ENCODE measurements around the gene PIP5K1C. TPM values are rescaled to one million over a fixed set of nuclear protein-coding genes. Genes with fewer than 3 reads are reported as not detected.
A peak's percentile ranks its signal among the peaks of the same experiment; 100 is the strongest.

PIP5K1C gene, protein sequence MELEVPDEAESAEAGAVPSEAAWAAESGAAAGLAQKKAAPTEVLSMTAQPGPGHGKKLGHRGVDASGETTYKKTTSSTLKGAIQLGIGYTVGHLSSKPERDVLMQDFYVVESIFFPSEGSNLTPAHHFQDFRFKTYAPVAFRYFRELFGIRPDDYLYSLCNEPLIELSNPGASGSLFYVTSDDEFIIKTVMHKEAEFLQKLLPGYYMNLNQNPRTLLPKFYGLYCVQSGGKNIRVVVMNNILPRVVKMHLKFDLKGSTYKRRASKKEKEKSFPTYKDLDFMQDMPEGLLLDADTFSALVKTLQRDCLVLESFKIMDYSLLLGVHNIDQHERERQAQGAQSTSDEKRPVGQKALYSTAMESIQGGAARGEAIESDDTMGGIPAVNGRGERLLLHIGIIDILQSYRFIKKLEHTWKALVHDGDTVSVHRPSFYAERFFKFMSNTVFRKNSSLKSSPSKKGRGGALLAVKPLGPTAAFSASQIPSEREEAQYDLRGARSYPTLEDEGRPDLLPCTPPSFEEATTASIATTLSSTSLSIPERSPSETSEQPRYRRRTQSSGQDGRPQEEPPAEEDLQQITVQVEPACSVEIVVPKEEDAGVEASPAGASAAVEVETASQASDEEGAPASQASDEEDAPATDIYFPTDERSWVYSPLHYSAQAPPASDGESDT
- 10 to 100 TPM; 14.7 to 15.7 TPM for total RNA-seq

DNA sequence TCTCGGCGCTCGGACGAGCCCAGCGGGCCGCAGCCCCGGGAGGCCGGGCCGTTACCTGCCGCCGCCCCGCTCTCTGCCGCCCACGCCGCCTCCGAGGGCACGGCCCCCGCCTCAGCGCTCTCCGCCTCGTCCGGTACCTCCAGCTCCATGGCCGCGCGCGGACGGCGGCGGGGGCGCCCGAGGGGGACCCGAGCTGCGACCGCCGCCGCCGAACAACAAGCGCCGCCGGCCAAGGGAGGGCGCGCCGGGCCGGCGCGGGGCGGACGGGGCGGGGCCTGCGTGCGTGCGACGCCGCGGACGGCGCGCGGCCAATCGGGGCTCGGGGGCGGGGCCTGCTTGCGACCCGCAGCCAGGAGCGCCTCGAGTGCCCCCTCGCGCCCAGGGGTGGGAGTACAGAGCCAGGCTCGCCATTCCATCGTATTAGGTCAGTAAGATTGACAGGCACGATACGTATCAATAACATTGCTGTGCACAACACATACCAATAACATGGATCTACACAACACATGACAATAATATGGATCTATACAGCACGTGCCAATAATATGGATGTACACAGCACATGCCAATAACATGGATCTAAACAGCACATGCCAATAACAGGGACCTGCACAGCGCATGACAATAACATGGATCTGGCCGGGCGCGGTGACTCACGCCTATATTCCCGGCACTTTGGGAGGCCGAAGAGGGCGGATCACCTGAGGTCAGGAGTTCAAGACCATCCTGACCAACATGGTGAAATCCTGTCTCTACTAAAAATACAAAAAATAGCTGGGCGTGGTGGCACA, at the start of gene PIP5K1C:
Gene PIP5K1C (minus strand): TSS at position 227 of the 791 bp plus-strand sequence. CDS start 78 bp downstream, at position 149.
- POLR2A ChIA-PET: interaction anchor here (2.0 kb wide), 1 partner anchor 12 kb away, joined by 5 read pairs; no protein-coding TSS in a partner anchor
- H3K36me3 Mint-ChIP-seq: no peaks in the 10 kb centered on the region
- peak; percentile 94 for DNase-seq
- peak within 1 kb of the TSS; percentile 56 for H3K27ac Mint-ChIP-seq
- peak within 1 kb of the TSS; percentile 90 for H3K4me3 Mint-ChIP-seq
- no peaks in the 10 kb centered on the region for H3K9me3 Mint-ChIP-seq
- peaks cover 18% of the 10 kb centered on the region for H3K4me1 Mint-ChIP-seq (ENCODE audit: low read depth)
- H3K27me3 Mint-ChIP-seq: peaks cover 2% of the 10 kb centered on the region
- CTCF ChIA-PET: interaction anchor here (0.6 to 4.9 kb wide), 14 partner anchors 10 to 155 kb away, joined by 3 to 39 read pairs (median 4); partner anchors contain the start of genes GIPC3 and MRPL54
- intact Hi-C loops (cut with micrococcal nuclease): loop anchor here (1.0 to 2.0 kb wide), 2 partner anchors 34 to 62 kb away; partner anchors contain the start of gene MRPL54

DNA sequence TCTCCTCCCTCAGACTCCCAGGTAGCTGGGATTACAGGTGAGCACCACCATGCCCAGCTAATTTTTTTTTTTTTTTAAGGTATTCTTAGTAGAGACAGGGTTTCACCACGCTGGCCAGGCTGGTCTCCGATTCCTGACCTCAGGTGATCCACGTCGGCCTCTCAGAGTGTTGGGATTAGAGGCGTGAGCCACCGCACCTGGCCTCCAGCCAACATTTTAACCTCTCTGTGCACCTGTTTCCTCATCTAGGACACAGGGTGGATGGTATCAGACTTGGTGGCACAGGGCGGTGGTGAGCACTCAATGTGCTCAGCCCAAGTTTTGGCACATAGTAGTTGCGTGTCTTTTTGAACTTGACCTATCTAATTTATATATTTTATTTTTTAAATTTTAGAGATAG, 48.7 kb upstream of the PIP5K1C start:
- ChIA-PET POLR2A (no interaction called here), CTCF (no interaction called here)
- H3K36me3 Mint-ChIP-seq: peaks cover 16% of the 10 kb centered on the region
- H3K27me3 Mint-ChIP-seq: no peaks in the 10 kb centered on the region
- no peaks in the 10 kb centered on the region for H3K9me3 Mint-ChIP-seq
- H3K4me1 Mint-ChIP-seq (ENCODE audit: low read depth): no peaks in the 10 kb centered on the region
- H3K27ac Mint-ChIP-seq: no peak overlapping the region
- no peak overlapping the region for H3K4me3 Mint-ChIP-seq
- no peak for DNase-seq
- intact Hi-C loops (cut with micrococcal nuclease): no loop called here

DNA sequence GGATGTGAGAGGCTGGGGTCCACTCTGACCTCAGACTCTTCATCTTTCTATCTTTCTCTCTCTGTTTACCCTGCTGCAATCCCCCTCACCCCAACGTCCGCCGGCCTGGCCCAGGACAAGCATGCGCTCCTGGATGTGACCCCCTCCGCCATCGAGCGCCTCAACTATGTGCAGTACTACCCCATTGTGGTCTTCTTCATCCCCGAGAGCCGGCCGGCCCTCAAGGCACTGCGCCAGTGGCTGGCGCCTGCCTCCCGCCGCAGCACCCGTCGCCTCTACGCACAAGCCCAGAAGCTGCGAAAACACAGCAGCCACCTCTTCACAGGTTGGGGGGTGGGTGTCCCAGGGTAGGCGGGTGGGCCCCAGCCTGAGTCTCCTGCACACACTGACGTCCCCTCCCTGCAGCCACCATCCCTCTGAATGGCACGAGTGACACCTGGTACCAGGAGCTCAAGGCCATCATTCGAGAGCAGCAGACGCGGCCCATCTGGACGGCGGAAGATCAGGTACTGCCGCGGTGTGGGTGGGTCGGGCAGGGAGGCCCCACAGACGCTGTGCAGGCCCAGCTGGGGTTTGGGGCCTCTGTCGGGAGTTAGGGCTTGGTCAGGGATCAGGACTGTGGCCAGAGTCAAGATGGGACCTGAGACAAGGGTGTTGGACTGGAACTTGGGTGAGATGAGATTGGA, 46.2 kb upstream of the PIP5K1C start:
- DNase-seq: no peak
- Mint-ChIP-seq H3K27me3 (no peaks in the 10 kb centered on the region), H3K36me3 (peaks cover 14% of the 10 kb centered on the region), H3K9me3 (no peaks in the 10 kb centered on the region), H3K27ac (no peak overlapping the region), H3K4me1 (ENCODE audit: low read depth) (no peaks in the 10 kb centered on the region), H3K4me3 (no peak overlapping the region)
- ChIA-PET CTCF (interaction anchor here (0.6 kb wide), 1 partner anchor 47 kb away, joined by 3 read pairs; no protein-coding TSS in a partner anchor), POLR2A (no interaction called here)
- intact Hi-C loops (cut with micrococcal nuclease): no loop called here

DNA sequence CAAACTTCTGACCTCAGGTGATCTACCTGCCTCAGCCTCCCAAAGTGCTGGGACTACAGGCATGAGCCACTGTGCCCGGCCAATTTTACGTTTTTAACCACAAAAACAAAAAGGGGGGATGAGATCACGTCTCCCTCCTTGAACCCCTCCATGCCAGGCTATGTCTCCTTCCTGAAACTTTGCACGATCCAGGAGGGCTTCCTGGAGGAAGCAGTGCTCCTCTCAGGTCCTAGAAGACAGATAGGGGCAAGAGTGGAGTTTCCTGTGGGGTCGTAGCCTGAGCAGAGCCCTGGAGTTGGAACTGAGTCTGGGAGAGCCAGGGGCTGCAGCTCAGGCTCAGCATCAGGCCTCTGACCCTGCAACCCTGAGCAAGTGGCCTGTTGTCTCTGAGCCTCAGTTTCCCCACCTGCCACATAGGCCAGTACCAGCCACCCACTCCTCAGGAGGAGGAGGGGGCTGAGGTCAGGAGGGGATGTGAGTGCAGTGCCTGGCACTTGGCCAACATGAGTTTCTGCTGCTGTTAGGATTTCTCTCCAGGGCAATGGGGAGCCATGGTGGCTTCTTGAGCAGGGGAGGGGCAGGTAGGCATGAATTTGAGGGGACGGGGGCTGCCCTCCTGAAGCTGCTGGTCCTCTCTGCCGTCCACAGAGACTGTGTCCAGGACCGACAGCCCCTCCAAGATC, 45.2 kb upstream of the PIP5K1C start:
- no peak for DNase-seq
- POLR2A ChIA-PET: interaction anchor here (1.1 kb wide), 1 partner anchor 9 kb away, joined by 3 read pairs; no protein-coding TSS in a partner anchor
- CTCF ChIA-PET: no interaction called here
- Mint-ChIP-seq H3K4me3 (no peak overlapping the region), H3K9me3 (no peaks in the 10 kb centered on the region), H3K36me3 (peaks cover 10% of the 10 kb centered on the region), H3K4me1 (ENCODE audit: low read depth) (no peaks in the 10 kb centered on the region), H3K27me3 (no peaks in the 10 kb centered on the region), H3K27ac (no peak overlapping the region)
- intact Hi-C loops (cut with micrococcal nuclease): no loop called here

DNA sequence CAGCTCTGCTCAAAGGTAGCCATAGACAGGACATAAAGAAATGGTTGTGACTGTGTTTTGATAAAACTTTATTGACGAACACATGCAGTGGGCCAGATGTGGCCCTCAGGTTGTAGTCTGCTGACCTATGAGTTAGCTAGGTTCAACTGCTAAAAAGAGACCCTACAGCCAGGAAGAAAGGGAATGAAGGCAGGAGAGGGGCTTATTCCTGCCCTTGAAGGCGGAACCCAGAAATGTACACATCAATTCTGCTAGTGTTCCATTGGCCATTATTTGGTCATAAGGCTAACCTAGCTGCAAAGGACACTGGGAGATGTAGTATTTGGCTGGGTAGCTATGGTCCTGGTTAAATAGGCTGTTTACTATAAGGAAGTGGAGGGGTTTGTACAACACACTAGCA, 43.2 kb upstream of the PIP5K1C start:
- H3K9me3 Mint-ChIP-seq: no peaks in the 10 kb centered on the region
- CTCF ChIA-PET: no interaction called here
- H3K27ac Mint-ChIP-seq: no peak overlapping the region

DNA sequence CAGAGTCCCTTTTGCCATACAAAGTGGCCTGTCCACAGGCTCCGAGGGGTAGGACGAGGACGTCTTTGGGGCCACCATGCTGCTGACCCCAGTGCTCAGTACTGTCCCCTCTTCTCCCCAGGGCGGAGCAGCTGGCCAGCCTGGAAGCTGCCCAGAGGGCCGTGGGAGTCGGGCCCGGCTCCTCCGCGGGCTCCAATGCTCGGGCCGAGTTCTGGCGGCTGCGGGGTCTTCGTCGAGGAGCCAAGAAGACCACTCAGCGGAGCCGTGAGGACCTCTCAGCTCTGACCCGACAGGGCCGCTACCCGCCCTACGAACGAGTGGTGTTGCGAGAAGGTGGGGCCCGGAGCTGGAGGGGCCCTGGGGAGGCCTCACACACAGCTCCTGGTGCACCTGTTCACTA, 40.2 kb upstream of the PIP5K1C start:
- Mint-ChIP-seq H3K9me3 (no peaks in the 10 kb centered on the region), H3K27ac (no peak overlapping the region), H3K36me3 (no peaks in the 10 kb centered on the region), H3K27me3 (no peaks in the 10 kb centered on the region), H3K4me3 (no peak overlapping the region), H3K4me1 (ENCODE audit: low read depth) (peaks cover 11% of the 10 kb centered on the region)
- CTCF ChIA-PET: no interaction called here
- intact Hi-C loops (cut with micrococcal nuclease): no loop called here
- DNase-seq: no peak
- POLR2A ChIA-PET: no interaction called here

More for the DNA sequence above, 43.2 kb upstream of the PIP5K1C start:
- Mint-ChIP-seq H3K36me3 (no peaks in the 10 kb centered on the region), H3K4me1 (ENCODE audit: low read depth) (peaks cover 10% of the 10 kb centered on the region), H3K4me3 (no peak overlapping the region), H3K27me3 (no peaks in the 10 kb centered on the region)
- POLR2A ChIA-PET: no interaction called here
- intact Hi-C loops (cut with micrococcal nuclease): no loop called here
- no peak for DNase-seq

DNA sequence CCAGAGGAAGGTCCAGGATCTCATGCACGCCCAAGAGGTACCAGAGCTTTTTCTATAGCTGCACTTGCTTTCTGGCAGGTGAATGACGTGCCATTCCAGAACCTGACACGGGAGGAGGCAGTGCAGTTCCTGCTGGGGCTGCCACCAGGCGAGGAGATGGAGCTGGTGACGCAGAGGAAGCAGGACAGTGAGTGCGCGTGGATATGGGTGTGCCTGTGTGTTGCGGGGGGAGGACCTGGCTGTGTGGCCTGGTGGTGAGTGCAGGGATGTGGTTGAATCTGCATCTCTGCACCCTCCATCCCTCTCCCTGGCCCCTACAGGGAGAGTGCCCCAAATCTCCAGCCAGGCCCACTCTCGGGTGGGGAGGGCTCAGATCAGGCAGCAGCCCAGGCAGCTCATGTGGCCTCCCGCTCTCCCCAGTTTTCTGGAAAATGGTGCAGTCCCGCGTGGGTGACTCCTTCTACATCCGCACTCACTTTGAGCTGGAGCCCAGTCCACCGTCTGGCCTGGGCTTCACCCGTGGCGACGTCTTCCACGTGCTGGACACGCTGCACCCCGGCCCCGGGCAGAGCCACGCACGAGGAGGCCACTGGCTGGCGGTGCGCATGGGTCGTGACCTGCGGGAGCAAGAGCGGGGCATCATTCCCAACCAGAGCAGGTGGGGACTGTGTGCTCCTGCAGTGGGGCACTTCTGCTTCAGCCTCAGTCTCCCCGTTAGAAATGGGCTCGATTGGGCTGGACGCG, 38.4 kb upstream of the PIP5K1C start:
- Mint-ChIP-seq H3K27me3 (no peaks in the 10 kb centered on the region), H3K27ac (no peak overlapping the region), H3K4me1 (ENCODE audit: low read depth) (peaks cover 11% of the 10 kb centered on the region), H3K9me3 (no peaks in the 10 kb centered on the region), H3K4me3 (no peak overlapping the region), H3K36me3 (no peaks in the 10 kb centered on the region)
- ChIA-PET POLR2A (no interaction called here), CTCF (no interaction called here)
- intact Hi-C loops (cut with micrococcal nuclease): no loop called here
- no peak for DNase-seq

DNA sequence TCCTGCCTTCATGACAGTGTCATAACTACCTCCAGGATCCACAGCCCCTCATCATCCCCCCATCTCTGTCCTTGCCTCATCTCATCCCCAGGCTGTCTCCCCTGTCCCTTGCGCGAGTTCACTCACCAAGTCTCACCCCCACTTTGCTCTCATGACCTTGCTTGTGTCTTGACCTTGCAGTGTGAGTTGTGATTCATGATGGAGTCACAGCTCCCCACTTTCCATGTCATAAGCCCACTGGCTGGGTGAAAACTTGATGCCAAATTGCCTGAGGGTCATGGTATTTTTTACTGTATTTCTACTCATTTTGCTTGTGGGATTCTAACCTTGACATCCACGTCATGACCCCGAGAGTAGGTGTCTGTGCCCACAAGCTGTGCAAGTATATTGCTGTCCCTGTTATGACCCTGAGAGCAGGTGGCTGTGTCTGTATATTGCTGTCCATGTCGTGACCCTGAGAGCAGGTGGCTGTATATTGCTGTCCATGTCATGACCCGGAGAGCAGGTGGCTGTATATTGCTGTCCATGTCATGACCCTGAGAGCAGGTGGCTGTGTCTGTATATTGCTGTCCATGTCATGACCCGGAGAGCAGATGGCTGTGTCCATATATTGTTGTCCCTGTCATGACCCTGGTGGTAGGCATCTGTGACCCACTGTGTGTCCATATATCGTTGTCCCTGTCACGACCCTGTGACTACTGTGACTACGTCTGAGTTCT, 37.4 kb upstream of the PIP5K1C start:
- no peak overlapping the region for H3K27ac Mint-ChIP-seq
- ChIA-PET CTCF (interaction anchor here (0.6 kb wide), 1 partner anchor 181 kb away, joined by 3 read pairs; no protein-coding TSS in a partner anchor), POLR2A (no interaction called here)
- H3K27me3 Mint-ChIP-seq: no peaks in the 10 kb centered on the region
- H3K36me3 Mint-ChIP-seq: no peaks in the 10 kb centered on the region
- no peaks in the 10 kb centered on the region for H3K9me3 Mint-ChIP-seq
- peaks cover 11% of the 10 kb centered on the region for H3K4me1 Mint-ChIP-seq (ENCODE audit: low read depth)
- no peak overlapping the region for H3K4me3 Mint-ChIP-seq
- intact Hi-C loops (cut with micrococcal nuclease): no loop called here
- no peak for DNase-seq

DNA sequence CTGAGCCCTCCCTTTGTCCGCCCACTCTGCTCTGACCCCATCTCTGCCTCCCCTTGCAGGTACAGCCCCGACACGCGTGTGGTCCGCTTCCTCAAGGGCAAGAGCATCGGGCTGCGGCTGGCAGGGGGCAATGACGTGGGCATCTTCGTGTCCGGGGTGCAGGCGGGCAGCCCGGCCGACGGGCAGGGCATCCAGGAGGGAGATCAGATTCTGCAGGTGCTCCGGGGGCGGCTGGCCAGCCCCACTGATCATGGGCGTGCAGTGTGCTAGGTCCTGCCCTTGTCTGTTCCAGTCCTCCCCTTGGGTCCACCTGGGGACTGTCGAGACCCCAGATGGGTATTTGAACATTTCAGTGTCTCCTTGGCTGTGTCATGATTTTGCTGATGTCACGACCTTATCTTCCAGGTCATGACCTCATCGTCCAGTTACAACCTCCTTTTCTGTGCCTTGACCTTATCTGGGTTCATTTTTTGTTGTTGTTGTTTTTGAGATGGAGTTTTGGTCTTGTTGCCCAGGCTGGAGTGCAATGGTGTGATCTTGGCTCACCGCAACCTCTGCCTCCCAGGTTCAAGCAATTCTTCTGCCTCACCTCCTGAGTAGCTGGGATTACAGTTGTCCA, 35.9 kb upstream of the PIP5K1C start:
- no peak overlapping the region for H3K4me3 Mint-ChIP-seq
- ChIA-PET CTCF (no interaction called here), POLR2A (no interaction called here)
- H3K4me1 Mint-ChIP-seq (ENCODE audit: low read depth): peaks cover 11% of the 10 kb centered on the region
- no peaks in the 10 kb centered on the region for H3K27me3 Mint-ChIP-seq
- H3K36me3 Mint-ChIP-seq: no peaks in the 10 kb centered on the region
- no peak for DNase-seq
- no peaks in the 10 kb centered on the region for H3K9me3 Mint-ChIP-seq
- no peak overlapping the region for H3K27ac Mint-ChIP-seq
- intact Hi-C loops (cut with micrococcal nuclease): no loop called here

DNA sequence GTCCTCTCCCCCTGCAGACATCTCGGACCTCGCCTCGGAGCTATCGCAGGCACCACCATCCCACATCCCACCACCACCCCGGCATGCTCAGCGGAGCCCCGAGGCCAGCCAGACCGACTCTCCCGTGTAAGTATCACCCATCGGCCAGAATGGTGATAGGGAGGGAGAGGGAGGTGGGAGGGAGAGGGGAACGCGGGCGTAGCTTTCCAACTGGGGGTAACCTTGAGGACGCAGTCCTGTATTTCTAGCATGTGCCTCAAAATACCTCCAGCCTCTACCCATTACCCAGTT, 34.0 kb upstream of the PIP5K1C start:
- ChIA-PET CTCF (no interaction called here), POLR2A (no interaction called here)
- Mint-ChIP-seq H3K4me3 (no peak overlapping the region), H3K9me3 (no peaks in the 10 kb centered on the region), H3K27me3 (no peaks in the 10 kb centered on the region), H3K27ac (no peak overlapping the region), H3K4me1 (ENCODE audit: low read depth) (peaks cover 7% of the 10 kb centered on the region), H3K36me3 (no peaks in the 10 kb centered on the region)
- no peak for DNase-seq
- intact Hi-C loops (cut with micrococcal nuclease): no loop called here

Measured in activated CD4-positive, alpha-beta memory T cell treated with anti-CD3 and anti-CD28 coated beads for 36 hours (primary cell).